ENCODE results near the gene LHX8. TPM values are rescaled to one million over a fixed set of nuclear protein-coding genes. Genes with fewer than 3 reads are reported as not detected.

Gene LHX8
- polyA plus RNA-seq, 1 donor (not counting 4 experiments of a cell fraction or from before 2014, with no cell fraction given), result not detected

- Histone ChIP-seq H3K9me3 (ENCODE audit: control insufficient read depth, low read depth, low read length) (no peaks in the 10 kb centered on the region), H3K36me3 (ENCODE audit: control insufficient read depth in 2 of 2, extremely low read depth in 1 of 2, insufficient read depth in 2 of 2, low read length in 2 of 2) (no peaks in the 10 kb centered on the region), H4K20me1 (ENCODE audit: control insufficient read depth, extremely low read depth, insufficient read depth, low read length) (no peaks in the 10 kb centered on the region), H3K79me2 (ENCODE audit: control insufficient read depth, insufficient read depth, low read length) (no peaks in the 10 kb centered on the region), H2AFZ (ENCODE audit: control insufficient read depth, low read length) (no peak overlapping the region), H3K4me1 (ENCODE audit: control insufficient read depth, extremely low read depth, insufficient read depth, low read length) (no peaks in the 10 kb centered on the region), H3K27me3 (ENCODE audit: control insufficient read depth, extremely low read depth, insufficient read depth, low read length) (no peaks in the 10 kb centered on the region), H3K27ac (ENCODE audit: control insufficient read depth, insufficient read depth, low read length) (no peak overlapping the region), H3K9ac (ENCODE audit: control insufficient read depth, extremely low read depth, insufficient read depth, low read length) (no peak overlapping the region), H3K9me1 (ENCODE audit: control insufficient read depth, extremely low read depth, insufficient read depth, low read length) (no peaks in the 10 kb centered on the region), H3K4me2 (ENCODE audit: control insufficient read depth, extremely low read depth, insufficient read depth, low read depth, low read length) (no peak overlapping the region), H3K4me3 (ENCODE audit: control insufficient read depth in 2 of 3, extremely low read depth in 1 of 3, insufficient read depth in 2 of 3, low read depth in 1 of 3, low read length in 3 of 3) (no peak overlapping the region)
- no peak for TF ChIP-seq EZH2 (IDR thresholded peaks at IDR 0.05; ENCODE audit: low read length)
- TF ChIP-seq CTCF (optimal IDR thresholded peaks at IDR 0.05 in 1 of 3, IDR thresholded peaks at IDR 0.05 in 1 of 3, conservative IDR thresholded peaks at IDR 0.05 in 1 of 3; ENCODE audit: extremely low read depth in 1 of 3, insufficient read depth in 2 of 3, low read length in 3 of 3), result peak in 2 of 3 experiments; percentile 67 to 69
- DNase-seq (ENCODE audit: low read depth, low spot score) (peak; percentile 7), FAIRE-seq (no peak)
- dilution Hi-C loops (cut with MboI; ENCODE audit: extremely low pct_ligation_motif_present, low sequenced_read_pairs), result no loop called here
Measured at GRCh38 chr1:75203415-75204277, 69.5 kb downstream of the LHX8 start.

GRCh38 chr1:75208862-75209261 is 74.7 kb downstream of the LHX8 start:
- DNase-seq (ENCODE audit: low read depth, low spot score) (no peak), FAIRE-seq (no peak)
- H3K9me1 ChIP-seq (ENCODE audit: control insufficient read depth, extremely low read depth, insufficient read depth, low read length), result no peaks in the 10 kb centered on the region
- H3K27me3 ChIP-seq (ENCODE audit: control insufficient read depth, extremely low read depth, insufficient read depth, low read length), result no peaks in the 10 kb centered on the region
- no peaks in the 10 kb centered on the region for H3K9me3 ChIP-seq (ENCODE audit: control insufficient read depth, low read depth, low read length)
- no peaks in the 10 kb centered on the region for H3K36me3 ChIP-seq (ENCODE audit: control insufficient read depth in 2 of 2, extremely low read depth in 1 of 2, insufficient read depth in 2 of 2, low read length in 2 of 2)
- no peak overlapping the region for H3K27ac ChIP-seq (ENCODE audit: control insufficient read depth, insufficient read depth, low read length)
- no peak for TF ChIP-seq CTCF (optimal IDR thresholded peaks at IDR 0.05 in 1 of 3, IDR thresholded peaks at IDR 0.05 in 1 of 3, conservative IDR thresholded peaks at IDR 0.05 in 1 of 3; ENCODE audit: extremely low read depth in 1 of 3, insufficient read depth in 2 of 3, low read length in 3 of 3)
- no peak for TF ChIP-seq EZH2 (IDR thresholded peaks at IDR 0.05; ENCODE audit: low read length)
- H3K9ac ChIP-seq (ENCODE audit: control insufficient read depth, extremely low read depth, insufficient read depth, low read length), result no peak overlapping the region
- dilution Hi-C loops (cut with MboI; ENCODE audit: extremely low pct_ligation_motif_present, low sequenced_read_pairs), result no loop called here
- H3K79me2 ChIP-seq (ENCODE audit: control insufficient read depth, insufficient read depth, low read length), result no peaks in the 10 kb centered on the region
- no peaks in the 10 kb centered on the region for H3K4me1 ChIP-seq (ENCODE audit: control insufficient read depth, extremely low read depth, insufficient read depth, low read length)
- no peaks in the 10 kb centered on the region for H4K20me1 ChIP-seq (ENCODE audit: control insufficient read depth, extremely low read depth, insufficient read depth, low read length)
- H3K4me3 ChIP-seq (ENCODE audit: control insufficient read depth in 2 of 3, extremely low read depth in 1 of 3, insufficient read depth in 2 of 3, low read depth in 1 of 3, low read length in 3 of 3), result no peak overlapping the region
- H3K4me2 ChIP-seq (ENCODE audit: control insufficient read depth, extremely low read depth, insufficient read depth, low read depth, low read length), result no peak overlapping the region
- no peak overlapping the region for H2AFZ ChIP-seq (ENCODE audit: control insufficient read depth, low read length)

Small RNA genes within 50 kb of the gene (small RNA-seq; reads per million reads assigned to genes)
- 0 reads per million in 3 experiments for gene RNU6-622P (ENCODE audit: insufficient read length in 3 of 3, low read depth in 3 of 3, low replicate concordance in 1 of 3)
